Measurements from ENCODE around the gene GPR161.

DNA sequence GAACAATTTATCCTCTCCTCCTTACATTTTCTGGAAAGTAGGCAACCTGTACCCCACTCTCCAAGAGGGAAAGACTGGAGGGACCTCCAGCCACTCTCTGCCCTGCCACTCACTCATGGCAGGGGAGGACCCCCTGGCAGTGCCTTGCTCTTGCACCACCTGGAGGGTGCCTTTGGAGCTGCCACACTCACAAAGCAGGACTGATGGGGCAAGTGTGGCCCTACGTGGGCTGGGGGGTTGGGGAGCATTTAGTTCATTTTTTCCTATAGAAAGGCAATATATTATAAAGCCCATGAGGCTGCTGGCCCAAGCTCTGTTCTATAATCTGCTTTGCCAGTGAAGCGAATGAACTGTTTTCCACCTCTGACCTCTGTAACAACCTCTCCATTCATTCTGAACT, 50.3 kb downstream of the GPR161 start:
- TF ChIP-seq POLR2A (IDR thresholded peaks at IDR 0.05): no peak
- TF ChIP-seq, protein P1, sequence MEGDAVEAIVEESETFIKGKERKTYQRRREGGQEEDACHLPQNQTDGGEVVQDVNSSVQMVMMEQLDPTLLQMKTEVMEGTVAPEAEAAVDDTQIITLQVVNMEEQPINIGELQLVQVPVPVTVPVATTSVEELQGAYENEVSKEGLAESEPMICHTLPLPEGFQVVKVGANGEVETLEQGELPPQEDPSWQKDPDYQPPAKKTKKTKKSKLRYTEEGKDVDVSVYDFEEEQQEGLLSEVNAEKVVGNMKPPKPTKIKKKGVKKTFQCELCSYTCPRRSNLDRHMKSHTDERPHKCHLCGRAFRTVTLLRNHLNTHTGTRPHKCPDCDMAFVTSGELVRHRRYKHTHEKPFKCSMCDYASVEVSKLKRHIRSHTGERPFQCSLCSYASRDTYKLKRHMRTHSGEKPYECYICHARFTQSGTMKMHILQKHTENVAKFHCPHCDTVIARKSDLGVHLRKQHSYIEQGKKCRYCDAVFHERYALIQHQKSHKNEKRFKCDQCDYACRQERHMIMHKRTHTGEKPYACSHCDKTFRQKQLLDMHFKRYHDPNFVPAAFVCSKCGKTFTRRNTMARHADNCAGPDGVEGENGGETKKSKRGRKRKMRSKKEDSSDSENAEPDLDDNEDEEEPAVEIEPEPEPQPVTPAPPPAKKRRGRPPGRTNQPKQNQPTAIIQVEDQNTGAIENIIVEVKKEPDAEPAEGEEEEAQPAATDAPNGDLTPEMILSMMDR (IDR thresholded peaks at IDR 0.05): no peak
- TF ChIP-seq POLR2AphosphoS5 (IDR thresholded peaks at IDR 0.05): no peak
- TF ChIP-seq EP300 (IDR thresholded peaks at IDR 0.05): no peak

All from gastroesophageal sphincter (tissue), 3 donors.